ENCODE results near the gene PRADC1. TPM values are rescaled to one million over a fixed set of nuclear protein-coding genes. Genes with fewer than 3 reads are reported as not detected.

The PRADC1 gene
- total and polyA plus RNA-seq, 9 of the 15 experiments (the other 6 are each of a cell fraction or from before 2014, with no cell fraction given), result 7.3 to 47.4 (median 34.2) TPM

DNA sequence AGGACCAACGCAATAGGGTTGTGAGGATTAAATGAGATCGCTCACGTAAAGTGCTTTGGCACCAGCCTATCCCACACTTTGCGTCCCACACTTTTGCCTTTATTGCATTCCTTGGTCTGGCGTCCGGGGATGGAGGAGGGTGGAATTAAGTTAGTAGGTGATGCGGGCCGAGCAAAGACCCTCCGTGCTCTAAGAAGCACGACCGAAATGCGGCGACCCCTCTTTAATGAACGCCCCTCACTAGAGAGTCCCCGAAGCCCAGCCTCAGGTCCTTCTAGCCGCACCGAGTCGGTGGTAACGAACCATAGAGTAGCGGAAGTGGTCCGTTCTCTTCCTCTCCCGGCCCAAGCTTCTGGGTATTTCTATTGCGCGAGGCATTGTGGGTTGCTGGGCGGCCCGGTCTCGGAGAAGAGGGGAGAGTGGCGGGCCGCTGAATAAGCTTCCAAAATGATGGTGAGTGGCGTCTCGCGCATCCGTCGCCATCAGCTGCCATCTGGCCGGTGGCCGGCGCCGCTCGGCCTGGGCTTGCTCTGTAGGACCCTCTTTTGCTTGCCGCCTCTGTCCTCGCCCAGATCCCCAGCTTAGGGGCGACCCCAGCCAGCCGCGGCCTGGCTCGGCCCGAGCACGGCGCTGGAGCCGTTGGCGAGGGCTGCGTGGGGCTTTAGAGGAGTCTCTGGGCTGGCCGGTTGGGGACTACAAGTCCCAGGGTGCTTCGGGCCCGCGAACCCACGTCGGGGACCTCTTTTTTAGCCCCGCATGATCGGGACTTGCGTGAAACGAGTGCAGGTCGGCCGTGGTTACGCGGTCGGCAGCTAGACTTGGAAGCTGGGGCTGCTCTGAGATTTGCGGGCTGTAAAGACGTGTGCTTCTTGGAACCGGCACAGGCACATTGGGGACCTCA, 1.1 kb upstream of the PRADC1 start, which contains the start of gene CCT7 (continued):
- TF ChIP-seq, protein P1, sequence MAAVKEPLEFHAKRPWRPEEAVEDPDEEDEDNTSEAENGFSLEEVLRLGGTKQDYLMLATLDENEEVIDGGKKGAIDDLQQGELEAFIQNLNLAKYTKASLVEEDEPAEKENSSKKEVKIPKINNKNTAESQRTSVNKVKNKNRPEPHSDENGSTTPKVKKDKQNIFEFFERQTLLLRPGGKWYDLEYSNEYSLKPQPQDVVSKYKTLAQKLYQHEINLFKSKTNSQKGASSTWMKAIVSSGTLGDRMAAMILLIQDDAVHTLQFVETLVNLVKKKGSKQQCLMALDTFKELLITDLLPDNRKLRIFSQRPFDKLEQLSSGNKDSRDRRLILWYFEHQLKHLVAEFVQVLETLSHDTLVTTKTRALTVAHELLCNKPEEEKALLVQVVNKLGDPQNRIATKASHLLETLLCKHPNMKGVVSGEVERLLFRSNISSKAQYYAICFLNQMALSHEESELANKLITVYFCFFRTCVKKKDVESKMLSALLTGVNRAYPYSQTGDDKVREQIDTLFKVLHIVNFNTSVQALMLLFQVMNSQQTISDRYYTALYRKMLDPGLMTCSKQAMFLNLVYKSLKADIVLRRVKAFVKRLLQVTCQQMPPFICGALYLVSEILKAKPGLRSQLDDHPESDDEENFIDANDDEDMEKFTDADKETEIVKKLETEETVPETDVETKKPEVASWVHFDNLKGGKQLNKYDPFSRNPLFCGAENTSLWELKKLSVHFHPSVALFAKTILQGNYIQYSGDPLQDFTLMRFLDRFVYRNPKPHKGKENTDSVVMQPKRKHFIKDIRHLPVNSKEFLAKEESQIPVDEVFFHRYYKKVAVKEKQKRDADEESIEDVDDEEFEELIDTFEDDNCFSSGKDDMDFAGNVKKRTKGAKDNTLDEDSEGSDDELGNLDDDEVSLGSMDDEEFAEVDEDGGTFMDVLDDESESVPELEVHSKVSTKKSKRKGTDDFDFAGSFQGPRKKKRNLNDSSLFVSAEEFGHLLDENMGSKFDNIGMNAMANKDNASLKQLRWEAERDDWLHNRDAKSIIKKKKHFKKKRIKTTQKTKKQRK (IDR thresholded peaks at IDR 0.05; ENCODE audit: borderline replicate concordance, low read depth, low read length), result no peak
- TF ChIP-seq, protein P2, sequence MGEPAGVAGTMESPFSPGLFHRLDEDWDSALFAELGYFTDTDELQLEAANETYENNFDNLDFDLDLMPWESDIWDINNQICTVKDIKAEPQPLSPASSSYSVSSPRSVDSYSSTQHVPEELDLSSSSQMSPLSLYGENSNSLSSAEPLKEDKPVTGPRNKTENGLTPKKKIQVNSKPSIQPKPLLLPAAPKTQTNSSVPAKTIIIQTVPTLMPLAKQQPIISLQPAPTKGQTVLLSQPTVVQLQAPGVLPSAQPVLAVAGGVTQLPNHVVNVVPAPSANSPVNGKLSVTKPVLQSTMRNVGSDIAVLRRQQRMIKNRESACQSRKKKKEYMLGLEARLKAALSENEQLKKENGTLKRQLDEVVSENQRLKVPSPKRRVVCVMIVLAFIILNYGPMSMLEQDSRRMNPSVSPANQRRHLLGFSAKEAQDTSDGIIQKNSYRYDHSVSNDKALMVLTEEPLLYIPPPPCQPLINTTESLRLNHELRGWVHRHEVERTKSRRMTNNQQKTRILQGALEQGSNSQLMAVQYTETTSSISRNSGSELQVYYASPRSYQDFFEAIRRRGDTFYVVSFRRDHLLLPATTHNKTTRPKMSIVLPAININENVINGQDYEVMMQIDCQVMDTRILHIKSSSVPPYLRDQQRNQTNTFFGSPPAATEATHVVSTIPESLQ (CRISPR knock-in tag; IDR thresholded peaks at IDR 0.05), result no peak
- TF ChIP-seq ZNF79 (CRISPR knock-in tag; IDR thresholded peaks at IDR 0.05; ENCODE audit: low read depth), result no peak
- TF ChIP-seq, protein P3, sequence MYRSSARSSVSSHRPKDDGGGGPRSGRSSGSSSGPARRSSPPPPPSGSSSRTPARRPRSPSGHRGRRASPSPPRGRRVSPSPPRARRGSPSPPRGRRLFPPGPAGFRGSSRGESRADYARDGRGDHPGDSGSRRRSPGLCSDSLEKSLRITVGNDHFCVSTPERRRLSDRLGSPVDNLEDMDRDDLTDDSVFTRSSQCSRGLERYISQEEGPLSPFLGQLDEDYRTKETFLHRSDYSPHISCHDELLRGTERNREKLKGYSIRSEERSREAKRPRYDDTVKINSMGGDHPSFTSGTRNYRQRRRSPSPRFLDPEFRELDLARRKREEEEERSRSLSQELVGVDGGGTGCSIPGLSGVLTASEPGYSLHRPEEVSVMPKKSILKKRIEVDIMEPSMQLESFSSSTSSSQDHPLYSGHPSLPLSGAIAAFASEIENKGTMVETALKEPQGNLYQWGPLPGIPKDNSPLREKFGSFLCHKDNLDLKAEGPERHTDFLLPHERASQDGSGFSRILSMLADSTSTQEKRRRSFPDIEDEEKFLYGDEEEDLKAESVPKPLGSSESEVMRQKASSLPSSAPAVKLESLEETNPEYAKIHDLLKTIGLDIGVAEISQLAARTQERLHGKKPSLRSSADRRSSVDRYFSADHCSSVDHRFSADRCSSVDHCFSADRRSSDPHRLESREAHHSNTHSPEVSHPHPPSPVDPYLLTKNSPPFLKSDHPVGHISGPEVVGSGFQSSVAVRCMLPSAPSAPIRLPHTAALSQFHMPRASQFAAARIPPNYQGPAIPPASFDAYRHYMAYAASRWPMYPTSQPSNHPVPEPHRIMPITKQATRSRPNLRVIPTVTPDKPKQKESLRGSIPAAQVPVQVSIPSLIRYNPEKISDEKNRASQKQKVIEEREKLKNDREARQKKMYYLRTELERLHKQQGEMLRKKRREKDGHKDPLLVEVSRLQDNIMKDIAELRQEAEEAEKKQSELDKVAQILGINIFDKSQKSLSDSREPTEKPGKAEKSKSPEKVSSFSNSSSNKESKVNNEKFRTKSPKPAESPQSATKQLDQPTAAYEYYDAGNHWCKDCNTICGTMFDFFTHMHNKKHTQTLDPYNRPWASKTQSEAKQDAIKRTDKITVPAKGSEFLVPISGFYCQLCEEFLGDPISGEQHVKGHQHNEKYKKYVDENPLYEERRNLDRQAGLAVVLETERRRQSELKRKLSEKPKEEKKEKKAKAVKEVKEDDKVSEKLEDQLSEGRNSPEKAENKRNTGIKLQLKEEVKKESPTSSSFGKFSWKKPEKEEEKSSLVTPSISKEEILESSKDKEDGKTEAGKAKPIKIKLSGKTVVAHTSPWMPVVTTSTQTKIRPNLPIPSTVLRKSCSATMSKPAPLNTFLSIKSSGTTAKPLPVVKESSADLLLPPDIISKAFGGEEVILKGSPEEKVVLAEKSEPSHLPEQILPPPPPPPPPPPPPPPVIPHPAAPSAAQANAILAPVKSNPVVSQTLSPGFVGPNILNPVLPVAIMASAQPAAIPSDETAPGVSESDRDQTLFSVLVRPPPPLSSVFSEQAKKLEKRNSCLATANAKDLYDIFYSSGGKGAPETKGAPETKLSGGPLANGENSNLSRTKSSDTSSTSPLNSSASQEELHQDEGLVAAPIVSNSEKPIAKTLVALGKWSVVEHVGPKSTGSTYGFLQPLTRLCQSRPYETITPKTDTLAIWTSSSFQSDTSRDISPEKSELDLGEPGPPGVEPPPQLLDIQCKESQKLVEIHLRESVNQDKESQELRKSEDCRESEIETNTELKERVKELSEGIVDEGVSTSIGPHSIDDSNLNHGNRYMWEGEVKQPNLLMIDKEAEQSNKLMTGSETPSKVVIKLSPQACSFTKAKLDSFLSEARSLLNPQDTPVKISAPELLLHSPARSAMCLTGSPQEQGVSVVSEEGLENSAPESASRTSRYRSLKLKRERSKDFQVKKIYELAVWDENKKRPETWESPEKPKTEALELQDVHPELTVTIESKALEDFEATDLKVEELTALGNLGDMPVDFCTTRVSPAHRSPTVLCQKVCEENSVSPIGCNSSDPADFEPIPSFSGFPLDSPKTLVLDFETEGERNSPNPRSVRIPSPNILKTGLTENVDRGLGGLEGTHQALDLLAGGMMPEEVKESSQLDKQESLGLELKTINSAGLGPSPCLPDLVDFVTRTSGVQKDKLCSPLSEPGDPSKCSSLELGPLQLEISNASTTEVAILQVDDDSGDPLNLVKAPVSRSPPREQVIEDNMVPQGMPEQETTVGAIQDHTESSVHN (IDR thresholded peaks at IDR 0.05; ENCODE audit: borderline replicate concordance in 1 of 2, low read depth in 1 of 2), result peak in 1 of 2 experiments; percentile 83; a peak in 1 of 4 replicates
- TF ChIP-seq EZH2 (IDR thresholded peaks at IDR 0.05; ENCODE audit: borderline replicate concordance, low read depth, low read length), result no peak
- TF ChIP-seq, protein P4, sequence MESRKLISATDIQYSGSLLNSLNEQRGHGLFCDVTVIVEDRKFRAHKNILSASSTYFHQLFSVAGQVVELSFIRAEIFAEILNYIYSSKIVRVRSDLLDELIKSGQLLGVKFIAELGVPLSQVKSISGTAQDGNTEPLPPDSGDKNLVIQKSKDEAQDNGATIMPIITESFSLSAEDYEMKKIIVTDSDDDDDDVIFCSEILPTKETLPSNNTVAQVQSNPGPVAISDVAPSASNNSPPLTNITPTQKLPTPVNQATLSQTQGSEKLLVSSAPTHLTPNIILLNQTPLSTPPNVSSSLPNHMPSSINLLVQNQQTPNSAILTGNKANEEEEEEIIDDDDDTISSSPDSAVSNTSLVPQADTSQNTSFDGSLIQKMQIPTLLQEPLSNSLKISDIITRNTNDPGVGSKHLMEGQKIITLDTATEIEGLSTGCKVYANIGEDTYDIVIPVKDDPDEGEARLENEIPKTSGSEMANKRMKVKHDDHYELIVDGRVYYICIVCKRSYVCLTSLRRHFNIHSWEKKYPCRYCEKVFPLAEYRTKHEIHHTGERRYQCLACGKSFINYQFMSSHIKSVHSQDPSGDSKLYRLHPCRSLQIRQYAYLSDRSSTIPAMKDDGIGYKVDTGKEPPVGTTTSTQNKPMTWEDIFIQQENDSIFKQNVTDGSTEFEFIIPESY (CRISPR knock-in tag; IDR thresholded peaks at IDR 0.05), result no peak
- TF ChIP-seq ZBTB8A (IDR thresholded peaks at IDR 0.05; ENCODE audit: partially characterized antibody), result no peak
- TF ChIP-seq ZNF76 (CRISPR knock-in tag; IDR thresholded peaks at IDR 0.05; ENCODE audit: borderline replicate concordance), result peak; percentile 10; the same call in 1 of the 2 replicates
- no peak for TF ChIP-seq TGIF2 (CRISPR knock-in tag; IDR thresholded peaks at IDR 0.05)

Measured in K562 (cell line).